Measurements from ENCODE around the gene NUDT21.
"Not testable (repeated sequence)": the region's sequence is repeated elsewhere in the genome, so short reads cannot be mapped to it uniquely, and the experiment has no call there.

NUDT21 gene

DNA sequence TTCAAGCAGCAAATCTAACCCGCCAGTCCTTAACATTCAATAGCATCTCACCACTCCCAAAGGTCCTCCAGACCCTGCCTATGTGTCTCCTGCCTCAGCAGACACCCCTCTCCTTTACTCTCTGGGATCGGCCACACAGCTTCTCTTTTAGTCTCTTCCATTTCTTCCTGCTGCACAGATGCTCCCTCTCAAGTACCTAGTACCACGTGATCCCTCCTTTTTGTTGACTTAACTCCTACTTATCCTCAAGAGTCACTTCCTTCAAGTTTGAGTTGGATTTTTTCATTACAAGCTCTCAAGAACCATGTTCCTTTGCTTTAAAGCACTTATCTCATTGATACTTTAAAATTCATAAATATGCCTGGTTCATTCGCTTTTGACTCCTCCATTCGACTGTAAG, 50.7 kb downstream of the NUDT21 start:
- H3K4me3 ChIP-seq (ENCODE audit: control insufficient read depth, low read depth, low read length), result no peak overlapping the region
- TF ChIP-seq, protein P1, sequence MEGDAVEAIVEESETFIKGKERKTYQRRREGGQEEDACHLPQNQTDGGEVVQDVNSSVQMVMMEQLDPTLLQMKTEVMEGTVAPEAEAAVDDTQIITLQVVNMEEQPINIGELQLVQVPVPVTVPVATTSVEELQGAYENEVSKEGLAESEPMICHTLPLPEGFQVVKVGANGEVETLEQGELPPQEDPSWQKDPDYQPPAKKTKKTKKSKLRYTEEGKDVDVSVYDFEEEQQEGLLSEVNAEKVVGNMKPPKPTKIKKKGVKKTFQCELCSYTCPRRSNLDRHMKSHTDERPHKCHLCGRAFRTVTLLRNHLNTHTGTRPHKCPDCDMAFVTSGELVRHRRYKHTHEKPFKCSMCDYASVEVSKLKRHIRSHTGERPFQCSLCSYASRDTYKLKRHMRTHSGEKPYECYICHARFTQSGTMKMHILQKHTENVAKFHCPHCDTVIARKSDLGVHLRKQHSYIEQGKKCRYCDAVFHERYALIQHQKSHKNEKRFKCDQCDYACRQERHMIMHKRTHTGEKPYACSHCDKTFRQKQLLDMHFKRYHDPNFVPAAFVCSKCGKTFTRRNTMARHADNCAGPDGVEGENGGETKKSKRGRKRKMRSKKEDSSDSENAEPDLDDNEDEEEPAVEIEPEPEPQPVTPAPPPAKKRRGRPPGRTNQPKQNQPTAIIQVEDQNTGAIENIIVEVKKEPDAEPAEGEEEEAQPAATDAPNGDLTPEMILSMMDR (IDR thresholded peaks at IDR 0.05; ENCODE audit: control insufficient read depth, insufficient read depth, low read depth, low read length, missing control alignments), result no peak
- DNase-seq (ENCODE audit: low read depth), result no peak

DNA sequence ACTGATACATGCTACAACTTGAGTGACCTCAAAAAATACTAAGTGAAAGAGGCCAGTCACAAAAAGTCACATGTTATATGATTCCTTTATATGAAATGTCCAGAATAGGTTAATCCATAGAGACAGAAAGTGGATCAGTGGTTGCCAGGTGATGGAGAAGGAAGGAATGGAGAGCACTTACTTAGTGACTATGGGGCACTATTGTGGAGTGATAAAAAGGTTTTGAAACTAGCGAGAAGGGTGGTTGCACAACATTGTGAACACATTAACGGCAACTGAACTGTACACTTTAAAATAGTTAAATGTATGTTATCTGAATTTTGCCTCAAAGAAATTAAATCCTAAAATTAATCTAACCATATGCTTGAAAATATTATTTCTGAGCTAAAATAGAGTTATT, 51.6 kb downstream of the NUDT21 start:
- H3K4me3 ChIP-seq (ENCODE audit: control insufficient read depth, low read depth, low read length), result no peak overlapping the region
- TF ChIP-seq, protein P1 (IDR thresholded peaks at IDR 0.05; ENCODE audit: control insufficient read depth, insufficient read depth, low read depth, low read length, missing control alignments), result no peak
- no peak for DNase-seq (ENCODE audit: low read depth)

DNA sequence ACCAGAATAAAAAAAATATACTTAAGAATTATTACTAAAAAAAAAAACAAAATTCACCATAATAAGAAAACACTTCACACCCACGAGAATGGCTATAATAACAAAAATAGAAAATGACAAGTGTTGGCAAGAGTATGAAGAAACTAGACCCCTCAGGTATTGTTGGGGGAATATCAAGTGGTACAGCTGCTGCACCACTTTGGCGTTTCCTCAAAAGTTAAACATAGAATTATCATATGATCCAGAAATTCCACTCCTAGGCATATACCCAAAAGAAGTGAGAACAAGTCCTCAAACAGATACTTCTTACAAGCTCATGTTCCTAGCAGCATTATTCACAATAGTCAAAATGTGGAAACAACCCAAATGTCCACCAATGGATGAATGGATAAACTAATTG, 52.1 kb downstream of the NUDT21 start:
- TF ChIP-seq, protein P1 (IDR thresholded peaks at IDR 0.05; ENCODE audit: control insufficient read depth, insufficient read depth, low read depth, low read length, missing control alignments), result no peak
- DNase-seq (ENCODE audit: low read depth), result no peak
- no peak overlapping the region for H3K4me3 ChIP-seq (ENCODE audit: control insufficient read depth, low read depth, low read length)

DNA sequence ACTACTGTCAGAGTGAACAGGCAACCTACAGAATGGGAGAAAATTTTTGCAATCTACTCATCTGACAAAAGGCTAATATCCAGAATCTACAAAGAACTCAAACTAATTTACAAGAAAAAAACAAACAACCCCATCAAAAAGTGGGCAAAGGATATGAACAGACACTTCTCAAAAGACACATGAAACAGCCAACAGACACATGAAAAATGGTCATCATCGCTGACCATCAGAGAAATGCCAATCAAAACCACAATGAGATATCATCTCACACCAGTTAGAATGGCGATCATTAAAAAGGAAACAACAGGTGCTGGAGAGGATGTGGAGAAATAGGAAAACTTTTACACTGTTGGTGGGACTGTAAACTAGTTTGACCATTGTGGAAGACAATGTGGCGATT, 54.4 kb downstream of the NUDT21 start:
- not testable (repeated sequence) for DNase-seq (ENCODE audit: low read depth); H3K4me3 ChIP-seq (ENCODE audit: control insufficient read depth, low read depth, low read length)

DNA sequence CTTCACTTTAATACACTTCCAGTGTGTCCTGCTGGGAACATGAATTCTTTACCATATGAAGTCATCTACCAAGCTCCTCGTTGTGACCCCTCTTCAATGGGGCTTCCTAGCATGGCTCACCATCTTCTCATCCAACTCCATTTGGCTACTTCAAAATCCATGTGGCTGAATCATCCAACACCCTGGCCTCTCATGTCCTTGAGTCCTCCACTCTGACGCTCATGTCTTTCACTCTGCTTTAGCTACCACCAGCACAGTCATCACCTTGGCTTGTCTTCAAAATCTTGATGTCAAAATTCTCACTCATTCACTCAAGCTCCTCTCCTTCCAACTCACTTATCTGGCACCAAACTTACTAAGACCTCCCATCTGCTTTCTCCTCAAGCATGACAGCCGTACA, 61.6 kb downstream of the NUDT21 start:
- no peak overlapping the region for H3K4me3 ChIP-seq (ENCODE audit: control insufficient read depth, low read depth, low read length)
- DNase-seq (ENCODE audit: low read depth), result peak; percentile 90
- TF ChIP-seq, protein P1 (IDR thresholded peaks at IDR 0.05; ENCODE audit: control insufficient read depth, insufficient read depth, low read depth, low read length, missing control alignments), result no peak

DNA sequence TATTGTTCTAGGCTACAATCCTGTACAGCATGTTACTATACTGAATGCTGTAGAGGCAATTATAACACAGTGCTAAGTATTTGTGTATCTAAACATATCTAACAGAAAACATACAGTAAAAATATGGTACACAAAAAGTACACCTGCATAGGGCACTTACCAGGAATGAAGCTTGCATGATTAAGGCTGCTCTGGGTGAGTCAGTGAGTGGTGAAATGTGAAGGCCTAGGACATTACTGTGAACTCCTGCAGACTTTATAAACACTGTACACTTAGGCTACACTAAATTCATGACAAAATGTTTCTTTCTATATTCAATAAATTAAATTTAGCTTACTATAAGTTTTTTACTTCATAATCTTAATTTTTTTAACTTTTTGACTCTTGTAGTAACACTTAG, 62.9 kb downstream of the NUDT21 start:
- no peak for DNase-seq (ENCODE audit: low read depth)
- TF ChIP-seq, protein P1 (IDR thresholded peaks at IDR 0.05; ENCODE audit: control insufficient read depth, insufficient read depth, low read depth, low read length, missing control alignments), result no peak
- no peak overlapping the region for H3K4me3 ChIP-seq (ENCODE audit: control insufficient read depth, low read depth, low read length)

DNA sequence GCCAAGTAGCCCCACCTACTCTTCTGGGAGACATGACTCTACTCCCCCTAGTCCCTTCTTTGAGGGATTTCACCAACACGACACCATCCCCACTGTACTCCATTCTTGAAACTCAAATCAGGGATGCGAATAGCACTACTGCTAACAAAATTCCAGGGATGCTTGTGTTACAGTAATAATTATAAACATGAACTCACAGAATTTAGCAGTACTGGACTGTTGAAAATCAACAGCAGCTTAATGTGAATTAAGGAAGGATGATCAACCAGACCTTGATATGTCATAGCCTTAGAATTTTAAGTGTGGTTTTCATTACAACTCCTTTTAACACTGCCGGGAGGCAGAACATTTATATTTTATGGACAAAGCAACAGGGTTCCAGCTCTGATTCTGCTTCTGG, 63.7 kb downstream of the NUDT21 start:
- TF ChIP-seq, protein P1 (IDR thresholded peaks at IDR 0.05; ENCODE audit: control insufficient read depth, insufficient read depth, low read depth, low read length, missing control alignments), result no peak
- no peak for DNase-seq (ENCODE audit: low read depth)
- no peak overlapping the region for H3K4me3 ChIP-seq (ENCODE audit: control insufficient read depth, low read depth, low read length)
